Measurements from ENCODE around the gene OSGIN1.
A peak's percentile ranks its signal among the peaks of the same experiment; 100 is the strongest.

Gene OSGIN1, protein sequence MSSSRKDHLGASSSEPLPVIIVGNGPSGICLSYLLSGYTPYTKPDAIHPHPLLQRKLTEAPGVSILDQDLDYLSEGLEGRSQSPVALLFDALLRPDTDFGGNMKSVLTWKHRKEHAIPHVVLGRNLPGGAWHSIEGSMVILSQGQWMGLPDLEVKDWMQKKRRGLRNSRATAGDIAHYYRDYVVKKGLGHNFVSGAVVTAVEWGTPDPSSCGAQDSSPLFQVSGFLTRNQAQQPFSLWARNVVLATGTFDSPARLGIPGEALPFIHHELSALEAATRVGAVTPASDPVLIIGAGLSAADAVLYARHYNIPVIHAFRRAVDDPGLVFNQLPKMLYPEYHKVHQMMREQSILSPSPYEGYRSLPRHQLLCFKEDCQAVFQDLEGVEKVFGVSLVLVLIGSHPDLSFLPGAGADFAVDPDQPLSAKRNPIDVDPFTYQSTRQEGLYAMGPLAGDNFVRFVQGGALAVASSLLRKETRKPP

DNA sequence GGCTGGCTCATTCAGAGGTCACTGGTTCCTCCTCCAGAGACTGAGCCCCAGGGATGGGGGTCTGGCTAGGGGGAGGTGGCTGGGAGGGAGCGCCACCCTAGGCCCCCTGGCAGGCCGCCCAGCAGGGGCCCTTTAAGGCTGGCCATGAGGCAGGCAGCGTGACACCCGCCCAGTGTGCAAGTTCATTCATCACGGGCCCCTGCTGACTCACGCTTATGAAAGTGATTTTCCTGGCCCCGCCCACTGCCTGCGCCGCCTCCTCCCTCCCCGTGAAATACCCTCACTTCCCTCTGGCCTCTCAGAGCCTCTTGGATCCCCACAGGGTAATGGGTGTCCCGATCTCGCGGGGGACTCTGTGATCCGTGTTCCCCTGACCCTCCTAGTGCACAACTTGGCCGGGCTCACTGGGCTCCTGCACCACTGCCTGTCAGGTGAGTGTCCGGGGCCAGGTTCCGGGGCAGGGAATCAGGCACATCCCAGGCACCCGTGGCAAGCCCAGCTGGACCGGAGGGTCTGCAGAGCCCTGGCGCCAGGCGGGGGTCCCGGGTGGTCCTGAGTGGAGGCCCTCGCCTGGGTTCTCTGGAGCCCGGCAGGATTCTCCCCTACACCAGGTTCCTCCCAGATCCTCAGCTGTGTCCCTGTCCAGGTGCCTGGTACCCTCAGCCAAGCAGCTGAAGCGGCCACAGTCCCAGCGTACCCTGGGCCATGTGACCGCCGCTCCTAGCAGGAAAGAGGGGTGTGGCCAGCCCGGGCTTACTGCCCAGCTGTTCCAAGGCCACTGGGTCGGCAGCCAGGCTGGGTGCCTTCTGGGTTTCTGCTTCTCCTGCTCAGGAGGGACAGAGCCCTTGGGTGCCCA is at the start of gene OSGIN1:
OSGIN1 (plus strand) TSS at position 301 of the 856 bp plus-strand sequence. CDS start 4,432 bp downstream, outside the sequence.
- peaks cover 13% of the 10 kb centered on the region for H3K4me1 ChIP-seq
- no peaks in the 10 kb centered on the region for H4K20me1 ChIP-seq
- H3K36me3 ChIP-seq = no peaks in the 10 kb centered on the region
- H3K4me2 ChIP-seq = peak within 1 kb of the TSS; percentile 42
- H3K9ac ChIP-seq = no peak within 1 kb of the TSS
- no peak within 1 kb of the TSS for H3K4me3 ChIP-seq
- no peak within 1 kb of the TSS for H3K27ac ChIP-seq
- H3K9me3 ChIP-seq = no peaks in the 10 kb centered on the region
- H3K27me3 ChIP-seq = peaks cover 37% of the 10 kb centered on the region
- no peak for TF ChIP-seq Cebpa-rat (IDR thresholded peaks at IDR 0.05)

DNA sequence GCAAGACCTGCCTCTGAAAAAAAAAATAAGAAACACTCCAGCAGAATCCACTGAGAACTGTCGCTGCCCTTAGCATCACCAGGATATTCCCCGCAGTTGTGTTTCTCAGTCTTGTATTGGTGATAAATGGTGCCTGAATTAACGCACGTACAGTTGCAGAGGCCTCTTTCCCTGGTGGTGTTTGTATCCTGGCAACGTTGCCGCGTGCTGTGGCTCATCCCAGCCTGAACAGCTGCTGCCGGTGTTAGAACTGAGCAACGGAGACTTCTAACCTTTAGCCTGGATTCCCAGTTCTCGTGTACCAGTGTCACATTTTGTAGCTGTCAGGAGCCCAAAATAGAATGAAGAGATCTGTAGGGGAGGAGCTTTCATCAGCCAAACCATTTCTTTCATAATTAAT is 49.3 kb upstream of the OSGIN1 start:
- H3K27ac ChIP-seq = no peak overlapping the region

DNA sequence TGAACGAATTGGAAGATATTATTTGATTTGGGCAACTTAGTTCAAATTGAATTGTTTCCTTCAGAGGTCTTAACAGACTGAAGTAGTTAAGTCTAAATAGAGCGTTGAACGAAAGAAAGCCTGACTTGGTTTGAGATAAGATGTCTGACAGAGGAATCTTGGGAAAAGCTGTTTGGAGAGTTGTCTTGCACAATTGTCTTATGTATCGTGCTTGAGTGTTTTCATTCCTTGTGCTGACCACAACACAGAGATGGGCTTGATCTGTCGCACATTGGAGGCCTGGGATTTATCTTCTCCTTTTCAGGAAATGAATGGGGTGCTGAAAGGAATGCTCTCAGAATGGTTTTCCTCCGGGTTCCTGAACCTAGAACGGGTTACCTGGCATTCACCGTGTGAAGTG is 46.4 kb upstream of the OSGIN1 start:
- H3K4me2 ChIP-seq = no peak overlapping the region
- H3K27me3 ChIP-seq = no peaks in the 10 kb centered on the region
- no peak overlapping the region for H3K4me3 ChIP-seq
- TF ChIP-seq Cebpa-rat (IDR thresholded peaks at IDR 0.05) = no peak
- peaks cover 10% of the 10 kb centered on the region for H3K4me1 ChIP-seq
- peaks cover 91% of the 10 kb centered on the region for H3K36me3 ChIP-seq
- peaks cover 63% of the 10 kb centered on the region for H4K20me1 ChIP-seq
- H3K9me3 ChIP-seq = no peaks in the 10 kb centered on the region
- no peak overlapping the region for H3K9ac ChIP-seq
- no peak overlapping the region for H3K27ac ChIP-seq

More for the DNA sequence above, 49.3 kb upstream of the OSGIN1 start:
- H3K36me3 ChIP-seq = peaks cover 62% of the 10 kb centered on the region
- no peaks in the 10 kb centered on the region for H3K27me3 ChIP-seq
- no peak for TF ChIP-seq Cebpa-rat (IDR thresholded peaks at IDR 0.05)
- H3K4me3 ChIP-seq = no peak overlapping the region
- H3K4me2 ChIP-seq = no peak overlapping the region
- H3K9ac ChIP-seq = no peak overlapping the region
- peaks cover 84% of the 10 kb centered on the region for H4K20me1 ChIP-seq
- H3K4me1 ChIP-seq = peaks cover 26% of the 10 kb centered on the region
- H3K9me3 ChIP-seq = no peaks in the 10 kb centered on the region

DNA sequence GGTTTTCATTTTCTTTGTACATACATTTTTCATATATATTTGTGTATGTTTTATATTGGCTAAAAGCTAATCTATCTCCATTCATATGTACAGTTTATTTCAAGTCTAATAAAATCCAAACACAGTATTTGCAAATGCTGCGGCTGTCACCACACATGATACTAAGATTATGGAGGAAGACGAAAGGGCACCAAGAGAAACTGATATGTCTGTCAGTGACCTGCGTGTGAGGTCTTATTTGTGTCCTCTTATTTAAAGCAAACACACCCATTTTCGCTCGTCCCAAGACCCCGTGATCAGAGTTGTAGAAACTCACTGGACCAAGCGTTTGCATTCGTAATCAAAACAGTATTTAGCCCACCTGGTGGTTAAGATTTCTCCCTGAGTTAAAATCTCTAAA is 45.9 kb upstream of the OSGIN1 start:
- Histone ChIP-seq H4K20me1 (peaks cover 64% of the 10 kb centered on the region), H3K4me2 (no peak overlapping the region), H3K27ac (no peak overlapping the region), H3K9ac (no peak overlapping the region), H3K4me1 (peaks cover 9% of the 10 kb centered on the region), H3K4me3 (no peak overlapping the region), H3K27me3 (no peaks in the 10 kb centered on the region), H3K9me3 (no peaks in the 10 kb centered on the region), H3K36me3 (peaks cover 95% of the 10 kb centered on the region)
- TF ChIP-seq Cebpa-rat (IDR thresholded peaks at IDR 0.05) = no peak

DNA sequence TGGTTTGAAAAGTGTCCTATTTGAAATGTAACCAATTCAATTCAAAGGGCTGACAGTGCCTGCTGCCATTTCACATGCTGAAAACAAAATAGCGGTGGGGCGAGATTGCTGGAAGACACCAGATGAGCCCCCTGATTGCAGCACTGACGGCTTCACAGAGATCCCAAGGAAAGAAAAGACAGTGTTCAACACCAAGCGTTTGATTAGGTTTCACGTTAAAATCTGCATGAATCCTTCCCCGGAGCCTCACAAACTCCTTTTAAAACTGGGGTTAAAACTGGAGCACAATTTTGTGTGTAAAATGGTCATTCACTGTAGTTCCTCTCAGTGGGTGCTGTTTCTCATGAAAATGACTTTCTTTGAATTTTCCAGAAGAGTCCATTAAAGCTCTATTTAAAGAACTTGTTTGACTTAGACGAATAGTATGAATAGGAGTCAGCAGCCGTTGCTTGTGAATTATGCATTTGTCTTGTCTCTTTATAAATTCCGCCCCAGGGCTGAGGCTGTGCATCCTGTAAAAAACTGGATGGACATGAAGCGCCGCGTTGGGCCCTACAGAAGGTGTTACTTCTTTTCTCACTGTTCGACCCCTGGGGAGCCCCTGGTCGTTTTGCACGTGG is 45.3 kb upstream of the OSGIN1 start:
- H3K4me2 ChIP-seq = no peak overlapping the region
- no peak overlapping the region for H3K9ac ChIP-seq
- TF ChIP-seq Cebpa-rat (IDR thresholded peaks at IDR 0.05) = no peak
- no peak overlapping the region for H3K27ac ChIP-seq
- peaks cover 5% of the 10 kb centered on the region for H3K4me1 ChIP-seq
- H3K36me3 ChIP-seq = peaks cover 100% of the 10 kb centered on the region
- no peak overlapping the region for H3K4me3 ChIP-seq
- H4K20me1 ChIP-seq = peaks cover 62% of the 10 kb centered on the region
- no peaks in the 10 kb centered on the region for H3K27me3 ChIP-seq
- H3K9me3 ChIP-seq = no peaks in the 10 kb centered on the region

DNA sequence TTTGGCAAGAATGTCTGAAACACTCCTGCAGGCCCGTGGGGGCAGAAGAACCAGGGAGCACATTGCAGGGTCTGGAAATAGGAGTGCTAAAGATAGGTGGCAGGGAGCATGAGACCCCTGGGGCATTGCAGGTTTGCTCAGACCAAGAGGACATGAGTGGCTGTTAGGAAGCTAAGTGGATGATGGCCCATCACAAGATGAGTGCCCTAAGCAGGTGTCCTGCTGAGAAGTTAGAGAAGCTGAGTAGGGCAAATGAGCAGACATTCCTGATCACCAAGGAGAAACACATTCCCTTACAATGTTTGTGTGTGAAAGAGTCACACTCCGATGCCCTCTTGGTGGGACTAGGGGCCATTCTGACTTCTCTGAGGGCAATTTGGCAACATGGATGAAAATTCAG is 44.2 kb upstream of the OSGIN1 start:
- no peaks in the 10 kb centered on the region for H3K4me1 ChIP-seq
- H3K27ac ChIP-seq = no peak overlapping the region
- no peak overlapping the region for H3K9ac ChIP-seq
- H3K4me3 ChIP-seq = no peak overlapping the region
- H3K9me3 ChIP-seq = no peaks in the 10 kb centered on the region
- peaks cover 52% of the 10 kb centered on the region for H4K20me1 ChIP-seq
- no peak for TF ChIP-seq Cebpa-rat (IDR thresholded peaks at IDR 0.05)
- no peaks in the 10 kb centered on the region for H3K27me3 ChIP-seq
- peaks cover 99% of the 10 kb centered on the region for H3K36me3 ChIP-seq
- no peak overlapping the region for H3K4me2 ChIP-seq

DNA sequence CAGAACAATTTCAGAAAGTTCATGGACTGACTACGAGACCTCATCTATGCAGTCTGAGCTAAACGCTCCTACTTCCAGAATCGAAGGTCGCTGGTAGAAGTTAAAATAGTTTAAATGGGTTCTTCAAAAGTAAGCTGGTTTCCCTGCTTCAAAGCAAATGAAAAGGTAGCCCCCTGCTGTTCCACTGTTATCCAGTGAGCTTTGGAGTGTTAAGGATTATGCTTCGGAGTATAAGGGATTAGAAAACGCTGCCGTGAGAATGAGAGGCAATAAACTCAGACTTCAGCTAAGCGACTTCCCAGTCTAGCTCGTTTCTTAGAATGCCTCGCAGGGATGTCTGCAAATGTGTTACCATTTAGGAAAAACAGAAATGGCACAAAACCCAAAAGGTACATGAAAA is 41.8 kb upstream of the OSGIN1 start:
- no peak for TF ChIP-seq Cebpa-rat (IDR thresholded peaks at IDR 0.05)

DNA sequence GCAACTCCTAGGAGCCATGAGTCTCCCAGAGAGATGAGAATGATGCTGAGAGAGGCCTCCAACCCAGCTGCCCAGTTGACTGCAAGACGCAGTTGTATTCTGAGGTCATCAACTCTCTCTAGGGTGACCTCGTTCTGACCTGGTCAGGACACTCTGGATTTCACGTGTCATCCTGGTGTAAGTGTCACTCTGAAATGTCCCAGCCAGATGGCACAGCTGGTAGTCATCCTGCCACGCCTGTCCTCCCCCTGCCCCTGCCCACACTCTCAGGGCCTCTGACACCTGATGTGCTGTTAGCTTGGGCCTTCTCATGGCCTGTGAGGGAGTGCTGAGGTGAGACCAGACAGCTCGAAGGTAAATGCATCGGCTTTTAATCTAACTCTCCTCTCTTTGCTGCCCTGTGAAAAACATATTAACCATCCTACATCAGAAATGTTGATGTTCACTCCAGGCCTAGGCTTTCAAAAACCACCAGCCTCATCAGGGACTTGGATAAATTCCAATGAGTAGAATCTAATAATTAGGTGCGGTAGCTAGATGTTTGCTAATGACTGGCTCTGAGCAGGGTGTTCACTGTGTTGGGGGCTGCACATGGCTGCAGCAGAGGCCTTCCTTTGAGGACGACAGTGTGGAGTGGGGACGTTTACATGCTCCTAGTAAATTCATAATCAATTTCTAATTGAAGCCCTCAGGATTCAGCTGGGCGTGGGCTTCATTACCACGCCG is 40.4 kb upstream of the OSGIN1 start:
- no peaks in the 10 kb centered on the region for H3K27me3 ChIP-seq
- H3K9me3 ChIP-seq = no peaks in the 10 kb centered on the region
- H3K9ac ChIP-seq = no peak overlapping the region
- H4K20me1 ChIP-seq = peaks cover 32% of the 10 kb centered on the region; the same call in 1 of the 2 replicates
- TF ChIP-seq Cebpa-rat (IDR thresholded peaks at IDR 0.05) = no peak
- peaks cover 94% of the 10 kb centered on the region for H3K36me3 ChIP-seq
- H3K4me1 ChIP-seq = peaks cover 14% of the 10 kb centered on the region
- H3K27ac ChIP-seq = no peak overlapping the region
- no peak overlapping the region for H3K4me2 ChIP-seq
- no peak overlapping the region for H3K4me3 ChIP-seq

More for the DNA sequence above, 41.8 kb upstream of the OSGIN1 start:
- H3K27ac ChIP-seq = no peak overlapping the region
- H3K9ac ChIP-seq = no peak overlapping the region
- no peak overlapping the region for H3K4me3 ChIP-seq
- H3K4me2 ChIP-seq = no peak overlapping the region
- H3K9me3 ChIP-seq = no peaks in the 10 kb centered on the region
- H3K4me1 ChIP-seq = peaks cover 14% of the 10 kb centered on the region
- peaks cover 97% of the 10 kb centered on the region for H3K36me3 ChIP-seq
- no peaks in the 10 kb centered on the region for H3K27me3 ChIP-seq
- peaks cover 42% of the 10 kb centered on the region for H4K20me1 ChIP-seq

DNA sequence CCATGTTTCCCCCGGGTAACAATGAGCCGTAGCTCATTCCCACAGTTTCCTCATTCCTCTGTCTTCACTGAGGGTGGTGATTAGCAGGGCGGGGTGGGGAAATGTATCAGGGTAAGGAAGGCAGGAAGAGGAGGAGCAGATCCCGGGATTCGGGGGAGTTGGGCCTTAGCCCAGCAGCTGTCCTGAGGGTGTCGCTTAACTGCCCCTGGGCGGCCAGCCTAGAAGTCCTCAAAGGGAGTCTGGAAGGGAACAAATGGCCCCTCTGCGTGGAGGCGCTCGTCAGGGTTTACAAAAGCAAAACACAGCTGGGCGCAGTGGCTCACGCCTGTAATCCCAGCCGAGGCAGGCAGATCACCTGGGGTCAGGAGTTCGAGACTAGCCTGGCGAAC is 39.8 kb upstream of the OSGIN1 start:
- H3K9ac ChIP-seq = no peak overlapping the region
- H4K20me1 ChIP-seq = peaks cover 29% of the 10 kb centered on the region; the same call in 1 of the 2 replicates
- H3K27ac ChIP-seq = no peak overlapping the region
- H3K36me3 ChIP-seq = peaks cover 94% of the 10 kb centered on the region
- TF ChIP-seq Cebpa-rat (IDR thresholded peaks at IDR 0.05) = no peak
- H3K27me3 ChIP-seq = no peaks in the 10 kb centered on the region
- no peak overlapping the region for H3K4me2 ChIP-seq
- H3K9me3 ChIP-seq = no peaks in the 10 kb centered on the region
- H3K4me1 ChIP-seq = peaks cover 14% of the 10 kb centered on the region
- H3K4me3 ChIP-seq = no peak overlapping the region
